CD4-positive, CD25-positive, alpha-beta regulatory T cell (primary cell): ENCODE measurements around the gene FAAP100. TPM values are rescaled to one million over a fixed set of nuclear protein-coding genes. Genes with fewer than 3 reads are reported as not detected.

Experiments
- ATAC-seq, 2 donors: fragments of 150-1000 bp; cut with Tn5 transposase; one replicate each; pipeline ENCODE4 v1.10.0; 2021; ENCODE audit warnings: low read depth in 2 of 2, moderate number of reproducible peaks in 2 of 2, moderate library complexity in 1 of 2
- DNase-seq, 3 donors: peaks; one replicate each; pipeline versions ENCODE4 v3.0.0 to v3.0.0-alpha.2; 2012 to 2022; ENCODE audit warnings: mixed read lengths in 1 of 3
- H3K27ac ChIP-seq: one replicate; pipeline ENCODE4 v1.7.0; 2013; ENCODE audit warnings: mild to moderate bottlenecking, low read length; ENCODE audit not compliant: insufficient read depth, poor library complexity, severe bottlenecking
- H3K27me3 ChIP-seq: one replicate; pipeline ENCODE4 v1.7.0; 2013; ENCODE audit warnings: low read length; ENCODE audit not compliant: control insufficient read depth, insufficient read depth
- H3K36me3 ChIP-seq: one replicate; pipeline ENCODE4 v1.7.0; 2013; ENCODE audit warnings: mild to moderate bottlenecking, low read length, moderate library complexity; ENCODE audit not compliant: control insufficient read depth, insufficient read depth
- H3K4me1 ChIP-seq: 2 replicates; pipeline ENCODE4 v1.7.0; 2013; ENCODE audit warnings: mild to moderate bottlenecking, low read length; ENCODE audit not compliant: insufficient read depth, control insufficient read depth, poor library complexity, severe bottlenecking
- H3K4me3 ChIP-seq: one replicate; pipeline ENCODE4 v1.7.0; 2013; ENCODE audit warnings: low read depth, mild to moderate bottlenecking, low read length, moderate library complexity
- H3K9me3 ChIP-seq, 2 experiments: 1 replicate in 1 of 2; 2 replicates in 1 of 2; pipeline ENCODE4 v1.7.0; 2013; ENCODE audit warnings: low read length in 2 of 2, mild to moderate bottlenecking in 1 of 2, moderate library complexity in 1 of 2; ENCODE audit not compliant: control insufficient read depth in 2 of 2
- H3K27ac Mint-ChIP-seq, 3 donors: one replicate each; pipeline ENCODE4 v1.8.0; 2020 to 2022; ENCODE audit warnings: mild to moderate bottlenecking in 3 of 3, mixed read lengths in 3 of 3, moderate library complexity in 2 of 3
- H3K27me3 Mint-ChIP-seq: one replicate; pipeline ENCODE4 v1.8.0; 2022; ENCODE audit warnings: mild to moderate bottlenecking, mixed read lengths
- H3K36me3 Mint-ChIP-seq: one replicate; pipeline ENCODE4 v1.8.0; 2020; ENCODE audit warnings: mixed read lengths
- H3K4me1 Mint-ChIP-seq, 4 donors: one replicate each; pipeline ENCODE4 v1.8.0; 2020 to 2022; ENCODE audit warnings: mixed read lengths in 4 of 4, mild to moderate bottlenecking in 1 of 4
- H3K4me3 Mint-ChIP-seq, 4 donors: one replicate each; pipeline ENCODE4 v1.8.0; 2020 to 2022; ENCODE audit warnings: mild to moderate bottlenecking in 4 of 4, mixed read lengths in 4 of 4, moderate library complexity in 3 of 4
- H3K9me3 Mint-ChIP-seq, 7 donors: one replicate each; pipeline ENCODE4 v1.8.0; 2020 to 2022; ENCODE audit warnings: mixed read lengths in 7 of 7, mild to moderate bottlenecking in 3 of 7, moderate library complexity in 2 of 7
- polyA plus RNA-seq, 4 donors: library from polyadenylated mRNA; unstranded; fragments of 300-500 nt; fragmentation: Illumina TruSeq; gene quantifications; one replicate each; pipeline ENCODE4 v1.2.3, GENCODE V29; 2021
- total RNA-seq: library from RNA; stranded (reverse); gene quantifications from one replicate; pipeline ENCODE4 v1.2.3, GENCODE V29; 2022

The FAAP100 gene
- total and polyA plus RNA-seq, 5 donors from 2014 or later = 8.2 to 28.1 (median 11.5) TPM

DNA sequence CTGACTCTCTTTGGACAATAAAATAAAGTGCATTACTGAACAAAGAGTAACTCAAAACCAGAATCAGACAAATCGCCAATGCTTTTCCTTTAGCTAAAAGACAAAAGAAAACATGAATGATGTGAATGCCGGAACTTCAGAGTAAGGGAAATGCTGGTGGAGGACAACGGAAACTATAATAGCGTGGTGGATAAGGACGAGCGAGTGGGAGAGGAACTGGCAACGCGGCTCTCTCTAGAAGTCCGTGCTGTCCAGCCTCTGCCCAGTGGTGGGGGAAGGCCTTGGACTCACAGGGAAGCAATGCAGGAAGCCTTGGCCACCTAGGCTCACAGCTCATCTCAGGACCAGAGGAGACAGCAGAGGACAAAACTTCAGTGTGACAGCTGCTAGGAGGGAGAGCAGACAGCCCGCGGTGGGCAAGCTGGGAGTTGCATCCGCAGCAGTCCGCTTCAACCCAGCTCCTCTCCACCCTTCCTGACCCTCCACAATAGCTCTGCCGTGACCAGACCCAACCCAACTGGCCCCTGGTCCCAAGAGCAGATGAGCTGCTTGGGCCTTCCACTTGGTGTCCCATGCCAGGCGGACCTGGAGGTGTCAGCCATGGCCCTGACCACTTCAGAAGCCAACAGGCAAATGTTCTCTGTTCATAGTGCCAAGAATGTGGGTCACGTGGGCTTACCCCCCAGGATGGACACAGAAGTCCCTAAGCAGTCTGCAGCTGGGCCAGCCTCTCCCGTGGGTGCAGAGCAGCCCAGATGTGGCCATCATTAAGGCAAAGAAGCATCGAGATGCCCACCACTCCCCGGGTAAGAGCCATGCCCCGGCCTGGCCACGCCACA lies 5.3 kb upstream of the FAAP100 start:
- Mint-ChIP-seq H3K27ac (no peak overlapping the region), H3K27me3 (peaks cover 5% of the 10 kb centered on the region)

DNA sequence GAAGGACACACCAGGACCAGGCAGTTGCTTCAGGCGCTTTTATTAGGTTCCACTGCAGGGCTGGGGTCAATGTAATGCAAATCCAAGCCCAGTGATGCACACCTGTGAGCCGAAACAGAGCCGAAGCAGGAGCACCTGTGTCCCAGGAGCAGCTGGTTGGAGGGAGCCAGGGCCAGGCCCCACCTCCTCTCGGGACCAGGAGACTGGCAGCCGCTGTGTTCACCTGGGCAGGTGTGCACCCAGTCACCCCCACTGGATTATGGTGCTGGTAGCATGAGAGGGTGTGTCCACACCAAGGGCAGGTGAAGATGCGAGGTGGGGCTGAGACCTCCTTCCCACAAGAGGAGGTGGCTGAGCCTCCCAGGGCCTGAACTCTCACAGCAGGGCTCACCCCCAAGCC lies 4.7 kb upstream of the FAAP100 start:
- Histone ChIP-seq H3K4me3 (no peak overlapping the region), H3K9me3 (no peaks in the 10 kb centered on the region), H3K4me1 (peaks cover 14% of the 10 kb centered on the region), H3K27me3 (no peaks in the 10 kb centered on the region), H3K36me3 (peaks cover 16% of the 10 kb centered on the region), H3K27ac (no peak overlapping the region)
- DNase-seq (no peak), ATAC-seq (no peak)
- peaks cover 0 to 17% (median 10%) of the 10 kb centered on the region in 4 donors for H3K4me1 Mint-ChIP-seq
- H3K4me3 Mint-ChIP-seq = no peak overlapping the region
- H3K27me3 Mint-ChIP-seq = peaks cover 5% of the 10 kb centered on the region
- H3K27ac Mint-ChIP-seq = no peak overlapping the region
- no peaks in the 10 kb centered on the region for H3K9me3 Mint-ChIP-seq
- H3K36me3 Mint-ChIP-seq = peaks cover 12% of the 10 kb centered on the region

More for the DNA sequence above, 5.3 kb upstream of the FAAP100 start:
- Mint-ChIP-seq H3K9me3 (no peaks in the 10 kb centered on the region), H3K36me3 (peaks cover 12% of the 10 kb centered on the region), H3K4me3 (no peak overlapping the region), H3K4me1 (peaks cover 0 to 17% (median 10%) of the 10 kb centered on the region in 4 donors)
- ATAC-seq (no peak), DNase-seq (no peak)
- H3K9me3 ChIP-seq = no peaks in the 10 kb centered on the region
- H3K36me3 ChIP-seq = peaks cover 19% of the 10 kb centered on the region
- H3K27me3 ChIP-seq = no peaks in the 10 kb centered on the region
- no peak overlapping the region for H3K4me3 ChIP-seq
- no peak overlapping the region for H3K27ac ChIP-seq
- H3K4me1 ChIP-seq = peaks cover 14% of the 10 kb centered on the region

DNA sequence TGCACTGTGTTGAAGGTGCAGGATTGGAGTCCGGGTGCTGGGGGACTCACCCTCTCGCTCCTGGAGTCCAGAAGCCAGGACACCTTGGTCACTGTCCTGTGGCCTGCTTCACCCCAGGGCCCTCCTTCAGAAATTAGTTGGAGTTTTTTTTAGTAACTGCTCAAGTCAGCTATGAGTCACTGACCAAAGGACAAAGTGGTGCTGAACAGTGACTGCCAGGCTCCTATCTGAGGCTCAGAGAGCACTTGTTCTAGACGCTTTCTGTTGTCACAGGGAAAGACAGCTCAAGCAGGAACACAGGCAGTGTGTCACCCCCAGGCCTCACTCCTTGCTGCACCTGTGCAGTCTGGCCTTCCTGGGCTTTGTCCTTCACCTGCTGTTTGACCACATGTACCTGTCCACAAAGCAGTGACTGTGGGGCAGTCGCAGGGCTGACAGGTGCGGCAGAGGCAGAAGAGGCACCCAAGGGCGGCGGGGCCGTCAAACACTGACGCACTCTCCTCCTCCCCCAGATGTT lies 4.1 kb upstream of the FAAP100 start:
- Histone ChIP-seq H3K9me3 (no peaks in the 10 kb centered on the region), H3K27me3 (no peaks in the 10 kb centered on the region), H3K4me3 (no peak overlapping the region), H3K27ac (no peak overlapping the region), H3K4me1 (peaks cover 20% of the 10 kb centered on the region), H3K36me3 (peaks cover 16% of the 10 kb centered on the region)
- no peaks in the 10 kb centered on the region for H3K9me3 Mint-ChIP-seq
- peaks cover 0 to 21% (median 10%) of the 10 kb centered on the region in 4 donors for H3K4me1 Mint-ChIP-seq
- H3K27ac Mint-ChIP-seq = no peak overlapping the region
- H3K4me3 Mint-ChIP-seq = peak overlapping the region in 1 of 4 donors; percentile 7
- H3K27me3 Mint-ChIP-seq = peaks cover 5% of the 10 kb centered on the region
- DNase-seq (no peak), ATAC-seq (no peak)
- peaks cover 9% of the 10 kb centered on the region for H3K36me3 Mint-ChIP-seq

DNA sequence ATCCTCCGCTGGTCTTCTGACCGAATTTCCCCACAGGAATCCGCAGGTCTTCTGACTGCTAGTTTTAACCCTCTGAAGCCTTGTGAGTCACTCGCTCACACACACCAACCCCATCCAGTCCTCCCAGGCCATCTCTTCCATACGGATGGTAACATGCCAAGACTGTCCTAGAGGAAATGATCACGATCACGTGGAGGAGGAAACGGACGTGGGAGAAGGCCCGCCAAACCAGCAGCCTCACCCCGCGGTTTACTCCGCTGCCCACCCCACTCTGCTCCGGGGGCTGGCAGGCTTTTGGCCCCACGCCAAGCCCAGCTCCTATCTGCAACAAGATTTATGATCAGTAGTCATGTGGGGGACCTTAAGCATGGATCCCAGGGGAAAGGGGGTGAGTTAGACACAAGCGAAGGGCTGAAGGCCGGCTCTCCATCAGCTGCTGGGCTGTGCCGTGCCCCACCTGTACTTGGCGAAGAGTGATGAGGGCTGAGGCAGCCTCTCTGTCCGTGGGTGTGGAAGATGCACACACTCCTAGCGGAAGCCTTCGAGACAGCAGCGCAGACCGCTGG lies 1.5 kb upstream of the FAAP100 start:
- ATAC-seq (no peak), DNase-seq (no peak)
- H3K4me1 Mint-ChIP-seq = peaks cover 0 to 42% (median 10%) of the 10 kb centered on the region in 4 donors
- peaks cover 5% of the 10 kb centered on the region for H3K27me3 Mint-ChIP-seq
- H3K9me3 Mint-ChIP-seq = no peaks in the 10 kb centered on the region
- peaks cover 6% of the 10 kb centered on the region for H3K36me3 Mint-ChIP-seq
- H3K4me3 Mint-ChIP-seq = peak overlapping the region; percentile 91 to 98 (median 94)
- peaks cover 26% of the 10 kb centered on the region for H3K4me1 ChIP-seq
- peak overlapping the region; percentile 84 for H3K27ac ChIP-seq
- no peaks in the 10 kb centered on the region for H3K27me3 ChIP-seq
- H3K4me3 ChIP-seq = peak overlapping the region; percentile 79
- H3K9me3 ChIP-seq = no peaks in the 10 kb centered on the region
- peaks cover 10% of the 10 kb centered on the region for H3K36me3 ChIP-seq
- H3K27ac Mint-ChIP-seq = peak overlapping the region; percentile 20 to 90 (median 88)

DNA sequence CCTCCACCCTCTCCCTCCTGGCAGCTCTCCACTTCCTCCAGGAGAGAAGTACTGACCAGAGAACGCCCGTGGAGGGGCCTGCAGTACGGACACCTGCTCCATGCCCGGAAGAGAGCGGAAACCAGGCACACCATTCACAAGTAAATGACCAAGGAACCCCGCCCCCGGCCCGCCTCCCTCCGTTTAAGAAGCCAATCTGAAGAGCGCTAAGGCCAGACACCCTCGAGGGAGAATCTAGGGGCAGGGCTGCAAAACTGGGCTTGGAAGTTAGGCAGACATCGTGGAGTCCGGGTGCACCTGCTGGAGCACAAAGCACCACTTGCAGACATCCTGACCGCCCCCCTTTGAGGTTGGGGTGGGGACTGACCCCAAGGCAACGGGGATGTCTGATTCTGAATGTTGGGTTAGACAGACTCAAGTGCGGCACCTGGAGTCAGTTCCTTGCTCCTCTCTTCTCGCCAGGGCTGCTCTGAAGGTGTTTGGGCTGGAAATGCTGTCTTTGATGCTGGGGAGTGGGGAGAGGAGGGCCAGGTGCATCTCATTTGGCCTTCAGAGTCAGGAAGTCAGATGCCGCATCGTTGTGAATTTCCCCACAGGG lies 964 bp upstream of the FAAP100 start:
- H3K9me3 Mint-ChIP-seq = no peaks in the 10 kb centered on the region

DNA sequence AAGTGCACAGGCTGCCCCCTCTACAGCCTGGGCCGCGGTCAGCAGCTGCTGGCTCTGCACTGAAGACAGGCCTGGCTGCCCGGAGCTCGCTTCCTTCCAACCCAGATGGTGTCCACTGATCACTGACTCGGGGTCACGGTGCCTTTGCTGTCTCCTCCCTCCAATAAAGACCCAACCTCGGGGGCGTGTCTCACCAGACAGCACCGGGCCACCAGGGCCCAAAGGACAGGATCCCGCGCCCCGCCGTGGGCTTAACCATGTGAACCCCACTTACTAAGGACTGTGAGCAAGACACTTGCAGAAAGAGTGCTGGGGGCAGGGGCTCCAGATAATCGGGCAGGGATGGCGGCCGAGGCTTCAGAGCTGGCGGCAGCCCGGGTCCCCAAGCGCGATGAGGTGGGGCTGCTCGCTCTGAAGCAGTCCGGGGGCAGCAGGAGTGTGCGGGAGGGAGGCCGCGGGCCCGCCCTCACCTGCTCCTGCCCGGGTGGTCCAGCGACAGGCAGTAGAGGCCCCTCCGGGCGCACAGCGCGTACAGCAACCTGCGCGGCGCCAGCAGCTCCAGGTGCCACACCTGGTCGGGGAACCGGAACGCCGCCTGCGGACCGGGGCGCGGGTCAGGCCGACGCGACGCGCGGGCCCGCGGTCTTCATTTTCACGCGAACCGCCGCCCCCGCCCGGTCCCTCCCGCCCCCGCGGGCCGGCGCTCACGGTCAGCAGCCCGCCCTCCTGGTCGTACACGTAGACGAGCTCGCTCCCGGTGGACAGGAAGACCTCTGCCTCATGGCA lies 502 bp downstream of the FAAP100 start:
- peak; percentile 0 to 2 for ATAC-seq
- H3K4me3 ChIP-seq = no peak overlapping the region
- no peaks in the 10 kb centered on the region for H3K9me3 ChIP-seq
- DNase-seq = peak in 1 of 3 donors; percentile 20
- no peaks in the 10 kb centered on the region for H3K27me3 ChIP-seq
- H3K4me3 Mint-ChIP-seq = peak overlapping the region; percentile 86 to 93 (median 93)
- H3K9me3 Mint-ChIP-seq = no peaks in the 10 kb centered on the region
- peak overlapping the region; percentile 71 to 86 (median 78) for H3K27ac Mint-ChIP-seq
- peak overlapping the region; percentile 84 for H3K27ac ChIP-seq
- H3K27me3 Mint-ChIP-seq = peaks cover 5% of the 10 kb centered on the region
- peaks cover 9% of the 10 kb centered on the region for H3K36me3 ChIP-seq
- peaks cover 6% of the 10 kb centered on the region for H3K36me3 Mint-ChIP-seq
- H3K4me1 Mint-ChIP-seq = peaks cover 0 to 42% (median 10%) of the 10 kb centered on the region in 4 donors
- peaks cover 26% of the 10 kb centered on the region for H3K4me1 ChIP-seq

More for the DNA sequence above, 964 bp upstream of the FAAP100 start:
- Mint-ChIP-seq H3K36me3 (peaks cover 6% of the 10 kb centered on the region), H3K27me3 (peaks cover 5% of the 10 kb centered on the region), H3K4me1 (peaks cover 0 to 42% (median 10%) of the 10 kb centered on the region in 4 donors), H3K4me3 (peak overlapping the region; percentile 91 to 98 (median 94)), H3K27ac (peak overlapping the region; percentile 88 to 94 (median 90))
- Histone ChIP-seq H3K4me1 (peaks cover 26% of the 10 kb centered on the region), H3K36me3 (peaks cover 6% of the 10 kb centered on the region), H3K27me3 (no peaks in the 10 kb centered on the region), H3K27ac (peak overlapping the region; percentile 84), H3K4me3 (peak overlapping the region; percentile 79), H3K9me3 (no peaks in the 10 kb centered on the region)
- DNase-seq = peak; percentile 75 to 94 (median 79)
- ATAC-seq = peak; percentile 69 to 75
